Lower lobe of right lung (tissue), 2 donors: ENCODE results near the gene CCDC88B. TPM values are rescaled to one million over a fixed set of nuclear protein-coding genes. Genes with fewer than 3 reads are reported as not detected.
"Not testable (repeated sequence)": the region's sequence is repeated elsewhere in the genome, so short reads cannot be mapped to it uniquely, and the experiment has no call there.

Experiments
- ATAC-seq, 2 donors: fragments of 200-7000 bp; cut with Tn5 transposase; one replicate each; pipeline ENCODE4 v1.9.1; 2020 to 2022; ENCODE audit warnings: mild to moderate bottlenecking in 2 of 2, moderate library complexity in 2 of 2
- DNase-seq: peaks from one replicate; pipeline ENCODE4 v3.0.0-alpha.2; 2020
- H3K27ac ChIP-seq: fragments of 200-600 bp; one replicate; pipeline ENCODE4 v1.8.0; 2022
- H3K27me3 ChIP-seq: fragments of 200-600 bp; one replicate; pipeline ENCODE4 v1.8.0; 2022; ENCODE audit warnings: low read depth
- H3K36me3 ChIP-seq: fragments of 200-600 bp; one replicate; pipeline ENCODE4 v1.8.0; 2022; ENCODE audit warnings: mild to moderate bottlenecking
- H3K4me1 ChIP-seq: fragments of 200-600 bp; one replicate; pipeline ENCODE4 v1.8.0; 2022
- H3K4me3 ChIP-seq: fragments of 200-600 bp; one replicate; pipeline ENCODE4 v1.8.0; 2022; ENCODE audit warnings: mild to moderate bottlenecking
- H3K9me3 ChIP-seq: fragments of 200-600 bp; one replicate; pipeline ENCODE4 v1.8.0; 2022
- CTCF ChIP-seq: fragments of 200-600 bp; IDR thresholded peaks from one replicate; pipeline ENCODE4 v1.8.0; 2022; ENCODE audit warnings: antibody characterized with exemption, mild to moderate bottlenecking
- intact Hi-C: fragments of 100-400 bp; cut with DNase I; formaldehyde crosslinking; loops from one replicate; pipeline ENCODE4 v1.11.0; 2022
- total RNA-seq: library from RNA; stranded (reverse); fragmentation: NEBNext Ultra II Directional; extraction: Animal tissue kit (Norgen Biotek cat#: 25700); gene quantifications from one replicate; pipeline ENCODE4 v1.2.1, GENCODE V29; 2021
- donor health status: DM: no; HTN: yes; CAD: no; lungs with severe emphysema.

Gene CCDC88B
- total RNA-seq, 1 donor from 2014 or later: 40.0 TPM

- H3K4me3 ChIP-seq: peak overlapping the region; percentile 75
- peaks cover 9% of the 10 kb centered on the region for H3K36me3 ChIP-seq
- peak overlapping the region; percentile 87 for H3K27ac ChIP-seq
- ATAC-seq (no peak), DNase-seq (peak; percentile 74)
- intact Hi-C loops: no loop called here
- peaks cover 22% of the 10 kb centered on the region for H3K4me1 ChIP-seq
- TF ChIP-seq CTCF: no peak
- no peaks in the 10 kb centered on the region for H3K9me3 ChIP-seq
- no peaks in the 10 kb centered on the region for H3K27me3 ChIP-seq
Measured at GRCh38 chr11:64306876-64307622, 33.0 kb upstream of the CCDC88B start.

GRCh38 chr11:64307795-64308194 lies 32.2 kb upstream of the CCDC88B start:
- H3K4me3 ChIP-seq, ATAC-seq, H3K27me3 ChIP-seq, H3K27ac ChIP-seq, intact Hi-C loops, DNase-seq, H3K9me3 ChIP-seq, H3K36me3 ChIP-seq: not testable (repeated sequence)
- H3K4me1 ChIP-seq: peaks cover 22% of the 10 kb centered on the region

GRCh38 chr11:64312947-64313346 lies 27.1 kb upstream of the CCDC88B start:
- Histone ChIP-seq H3K9me3 (no peaks in the 10 kb centered on the region), H3K27me3 (no peaks in the 10 kb centered on the region), H3K27ac (no peak overlapping the region), H3K36me3 (peaks cover 30% of the 10 kb centered on the region), H3K4me3 (no peak overlapping the region), H3K4me1 (peaks cover 11% of the 10 kb centered on the region)
- ATAC-seq (no peak), DNase-seq (no peak)
- no peak for TF ChIP-seq CTCF
- intact Hi-C loops: no loop called here

GRCh38 chr11:64313491-64314145 lies 26.4 kb upstream of the CCDC88B start:
- H3K4me1 ChIP-seq: peaks cover 11% of the 10 kb centered on the region
- no peaks in the 10 kb centered on the region for H3K9me3 ChIP-seq
- H3K4me3 ChIP-seq: no peak overlapping the region
- H3K36me3 ChIP-seq: peaks cover 28% of the 10 kb centered on the region
- H3K27me3 ChIP-seq: no peaks in the 10 kb centered on the region
- H3K27ac ChIP-seq: peak overlapping the region; percentile 41
- TF ChIP-seq CTCF: no peak
- no peak for DNase-seq
- no peak for ATAC-seq
- intact Hi-C loops: no loop called here

GRCh38 chr11:64314146-64314804 lies 25.7 kb upstream of the CCDC88B start:
- Histone ChIP-seq H3K9me3 (no peaks in the 10 kb centered on the region), H3K27me3 (no peaks in the 10 kb centered on the region), H3K4me3 (no peak overlapping the region), H3K4me1 (peaks cover 17% of the 10 kb centered on the region), H3K27ac (peak overlapping the region; percentile 41), H3K36me3 (peaks cover 28% of the 10 kb centered on the region)
- TF ChIP-seq CTCF: no peak
- ATAC-seq (no peak), DNase-seq (no peak)
- intact Hi-C loops: no loop called here
